Bronchial epithelial cell (primary cell): ENCODE measurements around the gene PTPN6. TPM values are rescaled to one million over a fixed set of nuclear protein-coding genes. Genes with fewer than 3 reads are reported as not detected.

ENCODE experiments used
- DNase-seq: peaks from one replicate; pipeline ENCODE4 v3.0.0-alpha.2; 2010; ENCODE audit warnings: low read depth
- FAIRE-seq: peaks from 2 replicates; lab custom pipeline; 2011; peaks lifted over from hg19 to GRCh38; lab: Jason Lieb, UNC
- H3K27me3 ChIP-seq: 2 replicates; pipeline ENCODE4 v1.5.1; 2011; ENCODE audit warnings: low read length; ENCODE audit not compliant: control insufficient read depth, insufficient read depth
- H3K36me3 ChIP-seq: 2 replicates; pipeline ENCODE4 v1.5.1; 2011; ENCODE audit warnings: low read length; ENCODE audit not compliant: control insufficient read depth, insufficient read depth
- H3K4me3 ChIP-seq: 2 replicates; pipeline ENCODE4 v1.5.1; 2011; ENCODE audit warnings: mild to moderate bottlenecking, low read depth, low read length, control low read depth
- total RNA-seq: library from RNA; depleted of rRNA; stranded (reverse); fragments of >200 nt; gene quantifications from 2 replicates; pipeline ENCODE4 v1.2.1, GENCODE V29; 2014
- TF ChIP-seq, protein P1 (sequence below): IDR thresholded peaks from 2 replicates; pipeline ENCODE4 v1.5.1; 2011; ENCODE audit warnings: mild to moderate bottlenecking, moderate library complexity, low read length, control low read depth, inconsistent platforms; ENCODE audit not compliant: insufficient read depth, severe bottlenecking

PTPN6 gene
- total RNA-seq, 1 donor from 2014 or later: 12.4 TPM

DNA sequence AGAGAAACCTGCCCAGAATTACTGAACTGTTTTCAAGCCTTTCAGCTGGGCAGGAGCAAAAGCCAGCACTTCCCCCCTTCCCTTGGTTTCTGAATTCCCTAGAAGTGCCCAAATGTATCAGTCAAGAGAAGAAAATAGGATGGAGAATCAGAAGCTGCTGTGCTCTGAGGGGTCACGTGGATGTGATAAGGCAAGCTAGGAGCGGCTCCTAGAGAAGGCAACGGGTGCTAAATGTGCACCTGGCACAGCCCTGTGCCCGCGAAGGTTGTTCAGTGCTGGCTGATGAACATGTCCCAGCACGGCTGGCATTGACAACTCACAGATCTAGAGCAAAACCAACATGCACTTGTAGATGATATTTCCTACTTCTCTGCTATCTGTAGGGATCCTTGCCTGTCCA is 27.9 kb downstream of the PTPN6 start:
- DNase-seq (peak; percentile 64), FAIRE-seq (no peak)
- TF ChIP-seq, protein P1, sequence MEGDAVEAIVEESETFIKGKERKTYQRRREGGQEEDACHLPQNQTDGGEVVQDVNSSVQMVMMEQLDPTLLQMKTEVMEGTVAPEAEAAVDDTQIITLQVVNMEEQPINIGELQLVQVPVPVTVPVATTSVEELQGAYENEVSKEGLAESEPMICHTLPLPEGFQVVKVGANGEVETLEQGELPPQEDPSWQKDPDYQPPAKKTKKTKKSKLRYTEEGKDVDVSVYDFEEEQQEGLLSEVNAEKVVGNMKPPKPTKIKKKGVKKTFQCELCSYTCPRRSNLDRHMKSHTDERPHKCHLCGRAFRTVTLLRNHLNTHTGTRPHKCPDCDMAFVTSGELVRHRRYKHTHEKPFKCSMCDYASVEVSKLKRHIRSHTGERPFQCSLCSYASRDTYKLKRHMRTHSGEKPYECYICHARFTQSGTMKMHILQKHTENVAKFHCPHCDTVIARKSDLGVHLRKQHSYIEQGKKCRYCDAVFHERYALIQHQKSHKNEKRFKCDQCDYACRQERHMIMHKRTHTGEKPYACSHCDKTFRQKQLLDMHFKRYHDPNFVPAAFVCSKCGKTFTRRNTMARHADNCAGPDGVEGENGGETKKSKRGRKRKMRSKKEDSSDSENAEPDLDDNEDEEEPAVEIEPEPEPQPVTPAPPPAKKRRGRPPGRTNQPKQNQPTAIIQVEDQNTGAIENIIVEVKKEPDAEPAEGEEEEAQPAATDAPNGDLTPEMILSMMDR: no peak
- H3K4me3 ChIP-seq: no peak overlapping the region
- H3K36me3 ChIP-seq: peaks cover 20% of the 10 kb centered on the region
- H3K27me3 ChIP-seq: no peaks in the 10 kb centered on the region

DNA sequence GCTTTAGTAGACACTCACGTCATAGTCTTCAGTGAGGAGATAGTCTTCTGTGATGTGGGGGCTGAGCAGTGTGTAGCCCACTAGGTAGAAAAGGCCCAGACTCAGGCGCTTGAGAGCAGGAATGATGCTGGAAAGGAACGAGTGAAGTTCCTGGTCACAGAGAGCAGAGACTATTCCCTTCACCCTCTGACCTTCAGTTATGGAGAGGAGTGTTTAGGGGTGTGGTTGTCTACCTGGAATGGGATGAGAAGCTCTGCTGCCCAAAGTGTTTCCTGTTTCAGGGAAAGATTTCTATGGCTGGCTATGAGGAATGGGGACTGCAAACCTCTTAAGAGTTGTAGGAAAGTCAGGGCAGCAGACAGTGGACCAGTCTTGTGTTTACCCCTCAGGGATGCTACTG is 28.3 kb downstream of the PTPN6 start:
- Histone ChIP-seq H3K36me3 (peaks cover 18% of the 10 kb centered on the region), H3K27me3 (no peaks in the 10 kb centered on the region), H3K4me3 (no peak overlapping the region)
- TF ChIP-seq, protein P1: no peak
- no peak for DNase-seq
- no peak for FAIRE-seq

DNA sequence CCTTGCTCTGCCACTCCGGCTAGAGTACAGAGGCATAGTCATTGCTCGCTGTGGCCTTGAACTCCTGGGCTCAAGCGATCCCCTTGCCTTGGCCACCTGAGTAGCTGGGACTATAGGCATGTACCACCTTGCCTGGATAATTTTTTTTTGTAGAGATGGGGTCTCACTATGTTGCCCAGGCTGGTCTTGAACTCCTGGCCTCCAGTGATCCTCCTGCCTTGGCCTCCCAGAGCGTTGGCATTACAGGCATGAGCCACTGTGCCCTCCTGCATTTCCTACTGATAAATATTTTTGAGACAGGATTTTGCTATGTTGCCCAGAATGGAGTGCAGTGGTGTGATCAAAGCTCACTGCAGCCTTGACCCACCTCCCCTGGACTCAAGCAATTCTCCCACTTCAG is 28.9 kb downstream of the PTPN6 start:
- FAIRE-seq (no peak), DNase-seq (no peak)
- Histone ChIP-seq H3K4me3 (no peak overlapping the region), H3K27me3 (no peaks in the 10 kb centered on the region), H3K36me3 (peaks cover 21% of the 10 kb centered on the region)
- TF ChIP-seq, protein P1: no peak

DNA sequence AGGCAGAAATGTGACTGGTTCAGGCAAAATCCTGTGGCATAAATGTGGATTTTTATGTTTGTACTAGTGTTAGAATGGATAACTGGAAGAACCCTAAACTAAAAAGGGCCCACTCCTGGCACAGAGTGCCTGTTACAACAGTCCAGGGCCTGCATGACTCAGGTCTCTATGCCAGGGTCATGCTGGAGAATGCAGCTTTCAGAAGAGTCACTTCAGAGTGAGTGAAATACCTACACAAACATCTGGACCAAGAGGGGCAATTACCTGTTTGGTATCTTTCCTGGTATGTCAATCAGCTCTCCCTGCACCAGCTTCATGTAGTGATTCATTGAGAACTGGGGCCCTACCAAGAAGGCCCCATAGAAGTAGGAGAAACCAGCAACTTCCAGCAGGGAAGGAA is 29.6 kb downstream of the PTPN6 start:
- no peak for FAIRE-seq
- Histone ChIP-seq H3K36me3 (peaks cover 17% of the 10 kb centered on the region), H3K27me3 (no peaks in the 10 kb centered on the region), H3K4me3 (no peak overlapping the region)
- DNase-seq: peak; percentile 48
- TF ChIP-seq, protein P1: no peak

DNA sequence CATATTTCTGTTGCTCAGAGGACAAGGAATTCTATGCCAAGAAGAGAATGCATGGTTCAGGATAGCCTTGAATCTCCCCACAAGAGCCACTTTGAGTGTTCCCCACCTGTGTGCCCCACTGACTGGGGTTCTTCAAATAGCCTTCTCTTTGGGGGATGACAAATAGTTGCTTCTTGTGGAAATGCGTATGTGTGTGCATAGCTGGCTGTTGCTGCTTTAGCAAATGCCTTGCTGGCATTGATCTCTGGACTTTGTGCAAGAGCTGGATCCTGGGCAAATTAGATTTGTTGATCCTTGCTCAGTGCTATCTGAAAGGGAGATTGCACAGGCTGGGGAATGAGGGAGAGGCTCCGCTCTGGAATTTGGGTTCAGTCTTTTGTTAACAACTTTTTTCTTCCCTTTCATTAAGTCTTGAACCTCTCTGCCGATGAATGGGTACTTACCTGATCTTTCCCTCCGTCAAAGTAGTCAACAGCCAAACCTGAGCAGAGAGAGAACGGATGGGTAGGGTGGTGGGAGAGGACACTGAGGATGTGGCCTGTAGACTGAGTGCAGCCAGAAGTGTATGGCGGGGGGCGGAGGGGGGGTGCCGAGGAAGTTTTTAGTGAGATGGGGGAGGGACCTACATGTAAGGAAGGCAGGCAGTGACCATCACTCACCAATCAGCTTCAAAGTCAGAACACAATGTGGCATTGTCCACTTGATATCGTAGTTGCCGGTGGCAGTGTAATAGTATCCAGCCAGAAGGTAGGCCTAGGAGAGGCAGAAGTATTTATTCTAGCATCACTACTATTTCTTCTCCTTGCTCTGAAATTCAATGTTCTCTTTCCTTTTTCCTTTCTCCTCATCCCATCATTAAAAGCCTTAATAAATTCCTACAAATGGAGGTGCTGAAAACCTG is 30.2 kb downstream of the PTPN6 start:
- peak; percentile 55 for FAIRE-seq
- TF ChIP-seq, protein P1: no peak

More for the DNA sequence above, 30.2 kb downstream of the PTPN6 start:
- Histone ChIP-seq H3K36me3 (peaks cover 16% of the 10 kb centered on the region), H3K4me3 (no peak overlapping the region), H3K27me3 (no peaks in the 10 kb centered on the region)
- no peak for DNase-seq
